Hepatocyte (in vitro differentiated cells): ENCODE data around the gene CES3.

Source experiments
- CTCF ChIP-seq: fragments of 200-600 bp; sonication (generic); IDR thresholded peaks from 2 replicates; pipeline ENCODE4 v1.5.1; 2016; ENCODE audit warnings: antibody characterized with exemption, mild to moderate bottlenecking; ENCODE audit not compliant: poor library complexity
- EZH2 ChIP-seq: fragments of 200-600 bp; sonication (generic); IDR thresholded peaks from 2 replicates; pipeline ENCODE4 v1.6.1; 2016; ENCODE audit warnings: antibody characterized with exemption, mild to moderate bottlenecking, borderline replicate concordance
- EZH2phosphoT487 ChIP-seq: fragments of 200-600 bp; sonication (generic); IDR thresholded peaks from one replicate; pipeline ENCODE4 v1.6.1; 2018; ENCODE audit warnings: antibody characterized with exemption, mild to moderate bottlenecking, low read depth, moderate library complexity; ENCODE audit not compliant: unreplicated experiment, severe bottlenecking

GRCh38 chr16:66972983-66973382, 11.9 kb downstream of the CES3 start:
- TF ChIP-seq CTCF: no peak
- no peak for TF ChIP-seq EZH2
- TF ChIP-seq EZH2phosphoT487: no peak
